NCI-H2227 (cell line): ENCODE results near the gene CNMD.

Experiments used
- DNase-seq: peaks from one replicate; lab custom pipeline; 2025; ENCODE audit not compliant: unreplicated experiment; lab: John Stamatoyannopoulos, UW

Gene CNMD

DNA sequence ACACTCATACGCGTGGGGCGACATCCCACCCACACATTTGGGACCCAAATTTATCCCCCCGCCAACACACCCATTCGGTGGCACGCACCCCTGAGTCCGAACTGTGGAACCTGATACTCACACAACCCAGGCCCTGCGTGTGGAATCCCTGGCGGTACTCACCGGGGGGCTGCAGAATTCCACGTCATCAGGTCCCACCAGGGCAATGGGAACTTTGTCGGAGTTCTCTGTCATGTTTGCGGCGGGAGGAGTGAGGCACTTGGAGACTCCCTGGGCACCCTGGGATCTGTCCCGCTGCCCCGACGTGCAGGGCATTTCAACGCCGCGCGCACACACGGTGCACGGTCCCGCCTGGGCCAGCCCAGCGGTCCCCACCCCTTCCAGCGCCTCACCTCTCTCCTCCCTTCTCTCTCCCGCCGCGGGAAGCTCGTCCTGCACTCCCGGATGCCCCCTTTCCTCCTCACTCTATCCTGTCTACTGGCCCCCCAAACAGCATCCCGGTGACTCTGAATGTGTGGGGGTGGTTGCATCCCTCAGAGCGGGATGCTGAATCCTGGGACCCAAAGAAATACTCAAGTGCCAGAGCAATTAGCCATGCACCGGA lies at the start of gene CNMD:
CNMD (minus strand) TSS at position 353 of the 604 bp plus-strand sequence; CDS start at position 234, 119 bp downstream.
- no peak for DNase-seq

DNA sequence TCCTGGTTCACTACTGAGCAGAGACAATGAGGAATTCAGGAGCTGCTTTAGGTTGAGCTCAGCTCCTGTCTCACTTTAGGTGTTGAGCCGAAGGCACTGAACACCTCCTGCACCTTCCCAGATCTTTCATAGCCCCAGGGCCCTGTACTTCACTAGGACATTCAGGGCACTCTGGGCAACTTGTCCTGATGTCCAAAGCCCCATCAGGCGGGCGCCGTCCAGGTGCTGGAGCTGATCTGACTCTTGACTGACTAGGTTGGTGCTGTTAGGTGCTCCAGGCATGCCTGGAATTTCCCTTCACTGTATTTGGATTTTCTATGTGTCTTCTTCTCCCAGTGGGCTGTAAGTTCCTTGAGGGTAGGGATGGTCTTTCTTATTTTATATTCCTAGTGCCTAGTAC lies 48.4 kb upstream of the CNMD start:
- DNase-seq = no peak

DNA sequence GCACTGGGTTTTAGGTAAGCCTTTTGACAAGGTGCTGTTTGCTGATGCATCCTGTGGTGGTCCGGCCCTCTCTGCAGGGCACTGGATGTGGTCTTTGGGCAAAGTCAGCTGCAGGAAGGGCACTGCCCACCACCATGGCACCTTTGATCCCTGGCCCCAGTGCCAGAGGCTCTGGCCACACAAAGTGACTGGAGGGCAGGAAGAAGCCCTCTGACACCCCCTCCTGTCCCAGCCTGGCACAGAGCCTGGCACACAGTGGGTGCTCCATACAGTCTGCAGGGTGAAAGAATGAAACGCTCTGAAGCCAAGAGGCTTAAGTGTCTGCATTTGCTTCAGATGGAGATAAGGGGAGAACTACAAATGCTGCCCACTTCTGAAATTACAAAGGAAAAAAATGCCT lies 47.6 kb upstream of the CNMD start:
- DNase-seq = no peak

DNA sequence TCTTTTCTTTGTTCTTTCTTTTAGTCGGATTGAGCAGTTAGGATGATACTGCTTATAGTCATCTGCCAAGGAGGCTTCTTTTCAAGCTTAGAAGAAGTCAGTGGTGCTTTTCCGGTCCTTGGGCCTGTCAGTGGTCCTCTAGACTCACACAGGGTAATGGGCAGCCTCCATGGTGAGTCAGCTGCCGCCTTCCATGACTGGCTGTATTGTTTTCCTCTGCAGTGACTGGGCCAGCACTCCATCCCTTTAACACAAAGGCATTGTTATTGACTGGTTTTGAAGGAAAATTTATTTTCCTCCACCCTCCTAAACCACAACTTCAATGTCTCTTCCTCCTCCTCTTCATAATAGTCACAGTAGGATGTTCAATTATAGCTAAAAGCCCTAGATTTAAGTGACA lies 47.1 kb upstream of the CNMD start:
- peak; percentile 17 for DNase-seq

DNA sequence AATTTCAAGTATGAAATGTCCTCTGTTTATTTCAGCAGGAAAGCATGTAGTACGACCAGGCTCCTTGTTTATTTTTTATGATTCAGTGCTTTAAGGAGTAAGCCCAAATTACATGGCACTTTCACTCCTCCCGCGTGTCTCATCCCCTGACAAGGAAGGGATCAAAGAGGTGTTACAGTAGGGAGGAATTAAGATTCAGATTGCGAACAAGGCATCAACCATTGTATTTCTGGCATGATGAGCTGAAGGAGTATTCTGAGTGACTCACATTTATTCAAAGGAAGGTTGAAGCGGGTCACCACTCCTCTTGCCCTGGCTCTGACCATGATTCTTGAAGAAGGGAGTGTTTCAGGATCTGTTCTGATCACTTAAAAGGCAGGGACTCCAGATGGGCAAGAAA lies 46.1 kb upstream of the CNMD start:
- no peak for DNase-seq

DNA sequence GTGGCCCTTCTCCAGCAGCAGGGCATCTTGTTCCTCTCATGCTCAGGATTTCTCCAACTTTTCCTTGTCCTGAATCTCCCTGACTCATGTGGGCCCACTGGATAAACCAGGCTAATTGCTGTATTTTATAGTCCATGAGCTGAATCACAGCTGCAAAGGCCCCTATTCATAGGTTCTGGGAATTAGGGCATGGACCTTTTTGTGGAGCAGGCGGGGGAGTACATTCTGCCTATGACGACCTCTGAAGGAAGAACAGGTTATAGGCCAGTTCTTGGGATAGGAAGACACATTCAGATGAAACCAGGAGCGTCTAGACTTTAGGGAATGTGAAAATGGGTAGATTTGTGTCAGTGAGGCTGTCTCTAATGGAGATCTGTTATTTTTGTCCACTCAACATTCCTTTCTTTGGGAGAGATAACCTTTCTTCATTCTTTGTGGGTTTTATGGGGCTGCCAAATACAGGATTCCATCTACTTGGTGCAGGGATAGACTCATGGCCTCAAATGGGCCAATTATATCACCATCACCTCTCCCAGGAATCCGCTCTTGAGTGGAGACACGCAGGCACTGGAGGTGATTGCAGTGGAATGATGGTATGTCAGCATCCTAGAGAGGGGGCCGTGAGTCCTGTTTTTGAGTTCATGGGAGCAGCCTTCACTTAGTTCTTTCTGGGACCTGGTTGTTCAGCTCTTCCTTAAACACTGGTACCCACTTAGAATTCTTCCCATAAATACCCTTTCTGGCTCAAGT lies 45.1 kb upstream of the CNMD start:
- DNase-seq = no peak

DNA sequence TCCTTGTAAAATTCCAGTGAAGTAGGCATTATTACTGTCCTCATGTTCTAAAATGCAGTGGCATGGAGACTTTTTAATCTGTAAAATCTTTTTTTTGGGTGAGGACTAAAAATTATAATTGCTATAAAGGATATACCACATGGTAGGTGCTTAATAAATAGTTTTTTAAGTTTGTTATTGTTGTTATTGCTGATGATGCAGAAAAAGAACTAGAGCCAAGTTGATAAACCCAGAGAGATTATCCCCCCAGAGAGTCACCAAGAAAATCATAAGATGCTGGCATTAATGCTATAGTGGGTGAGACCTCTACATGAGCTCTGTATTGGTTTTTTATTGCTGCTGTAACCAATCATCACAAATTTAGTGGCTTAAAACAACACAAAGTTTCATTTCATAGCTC lies 44.3 kb upstream of the CNMD start:
- DNase-seq = no peak

DNA sequence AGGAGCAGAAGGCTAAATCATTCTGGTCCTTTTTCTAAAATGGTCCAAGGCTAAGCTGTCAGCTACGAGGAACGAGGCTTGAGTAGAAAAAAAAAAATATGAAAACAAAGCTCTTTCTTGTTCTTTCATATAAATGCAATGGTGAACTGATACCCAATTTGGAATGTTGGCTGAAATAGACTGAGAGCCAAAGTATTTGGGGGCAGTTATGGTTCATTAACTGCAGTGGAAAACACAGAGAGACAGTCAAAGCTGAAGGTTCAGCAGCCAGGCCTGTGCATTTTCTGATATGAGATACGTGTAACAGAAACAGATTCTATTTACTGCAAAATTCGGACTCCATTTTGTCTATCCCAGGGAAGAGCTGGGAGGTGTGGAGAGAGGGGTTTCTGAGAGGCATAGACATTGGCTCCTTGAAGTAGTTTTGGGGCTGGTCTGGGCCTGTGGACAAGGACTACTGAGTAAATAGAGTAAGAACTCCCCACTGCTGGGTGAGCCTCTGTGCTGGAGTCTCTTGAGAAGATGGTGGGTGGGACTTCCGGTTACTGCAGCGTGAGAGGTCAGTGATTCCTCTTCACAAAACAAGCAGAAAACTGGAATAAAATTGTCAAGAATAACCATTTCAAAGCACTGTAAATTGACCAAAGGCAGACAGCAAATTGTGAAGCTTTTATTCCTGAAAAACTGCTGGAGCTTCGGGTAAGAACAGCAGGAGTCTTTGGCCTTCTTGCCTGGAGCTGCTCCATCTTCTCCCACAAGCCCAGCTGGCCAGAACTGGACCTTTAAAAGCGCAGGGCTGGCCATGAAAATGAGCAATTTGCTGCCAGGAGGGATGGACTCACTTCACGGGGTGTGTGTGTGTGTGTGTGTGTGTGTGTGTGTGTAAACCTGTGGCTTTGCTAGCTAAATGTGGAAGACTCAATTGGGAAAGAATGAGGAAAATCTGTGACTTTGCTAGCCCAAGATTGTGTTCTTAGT lies 43.1 kb upstream of the CNMD start:
- DNase-seq = no peak

DNA sequence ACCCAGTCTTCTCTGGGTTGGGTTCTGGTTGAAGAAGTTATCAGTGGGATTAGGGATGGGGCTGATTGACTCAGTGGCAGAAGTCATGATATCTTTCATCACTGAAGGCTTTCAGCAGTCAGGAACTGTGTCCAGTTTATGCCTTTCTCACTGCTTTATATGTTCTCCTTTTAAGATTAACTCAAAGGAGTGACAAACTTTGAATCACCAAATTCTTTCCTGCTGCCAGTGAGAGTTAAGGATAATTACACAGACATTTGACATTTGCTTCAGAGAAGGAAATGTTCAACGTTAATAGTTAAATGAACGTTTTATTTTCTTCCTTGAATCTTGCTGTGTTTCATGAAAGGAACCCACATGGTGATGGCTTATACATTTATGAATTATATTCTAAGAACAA lies 41.0 kb upstream of the CNMD start:
- DNase-seq = no peak

DNA sequence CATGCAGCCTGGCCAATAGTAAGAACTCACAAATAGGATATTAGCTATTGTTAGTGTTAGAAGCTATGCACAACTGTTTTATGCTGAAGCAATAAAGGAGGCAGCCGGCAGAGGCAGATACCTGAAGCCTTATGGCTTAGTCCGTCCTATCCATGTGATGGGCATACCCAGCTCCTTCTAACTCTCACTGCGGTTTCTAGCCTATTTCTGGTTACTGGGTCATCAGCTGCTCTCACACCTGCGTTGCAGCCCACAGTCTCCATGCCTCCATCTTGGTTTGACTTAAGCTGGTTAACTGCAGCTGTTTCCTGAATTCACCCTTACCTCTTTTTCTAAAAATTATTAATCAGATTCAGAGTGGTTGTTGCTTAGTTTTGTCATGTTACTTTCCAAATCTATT lies 40.5 kb upstream of the CNMD start:
- no peak for DNase-seq

DNA sequence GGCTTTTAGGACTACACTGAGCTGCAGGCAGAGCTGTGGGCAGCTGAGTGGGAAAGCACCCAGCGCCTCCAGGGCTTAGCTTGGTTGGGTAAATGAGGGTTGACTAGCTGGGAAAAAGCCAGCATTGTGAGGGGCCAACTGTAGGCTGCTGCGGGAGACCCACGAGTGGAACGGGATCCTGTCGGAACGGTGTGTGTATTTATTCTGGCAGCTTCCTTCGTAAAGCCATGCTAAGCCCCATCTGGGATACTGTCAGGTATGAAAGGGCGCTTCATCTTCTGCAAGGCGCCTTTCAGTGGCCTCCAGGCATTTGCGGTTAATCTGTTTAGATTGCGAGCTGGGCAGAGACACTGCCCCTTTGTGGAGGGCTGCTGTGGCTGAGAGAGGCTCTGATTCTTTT lies 39.5 kb upstream of the CNMD start:
- DNase-seq = no peak

DNA sequence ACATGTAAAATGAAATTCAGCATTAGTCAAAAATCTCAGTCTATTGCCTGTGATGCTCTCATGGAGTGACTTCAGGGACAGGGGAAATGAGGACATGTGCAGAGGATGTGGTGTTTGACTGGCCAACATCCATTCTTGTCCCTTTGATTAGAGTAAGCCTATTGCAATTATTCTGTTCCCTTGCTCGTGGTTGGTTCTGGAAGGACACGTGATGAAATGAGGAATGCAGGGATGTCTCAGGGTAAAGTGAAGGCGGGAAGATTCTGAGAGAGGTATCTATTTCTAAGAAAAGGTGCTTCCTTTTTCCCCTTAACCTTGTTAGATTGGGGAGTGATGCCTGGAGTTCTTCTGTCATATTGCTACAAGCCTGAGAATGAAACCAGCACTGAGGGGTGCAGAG lies 37.1 kb upstream of the CNMD start:
- no peak for DNase-seq

DNA sequence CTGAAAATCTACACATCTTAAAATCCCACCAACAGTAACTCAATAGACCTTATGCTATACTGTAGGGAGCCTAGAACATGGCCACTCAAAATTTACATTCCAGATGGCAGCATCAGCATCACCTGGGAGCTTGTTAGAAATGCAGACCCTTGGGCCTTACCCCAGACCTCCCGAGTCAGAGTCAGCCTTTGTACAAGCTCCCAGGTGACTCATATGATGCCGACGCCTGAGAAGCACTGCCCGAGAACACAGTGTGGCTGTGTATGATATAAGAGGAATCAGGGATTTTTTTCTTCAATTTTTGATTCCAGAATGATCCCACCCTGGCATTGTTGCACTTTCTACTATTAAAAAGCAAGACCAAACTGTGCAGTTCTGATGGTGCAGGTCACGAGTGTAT lies 35.9 kb upstream of the CNMD start:
- no peak for DNase-seq

DNA sequence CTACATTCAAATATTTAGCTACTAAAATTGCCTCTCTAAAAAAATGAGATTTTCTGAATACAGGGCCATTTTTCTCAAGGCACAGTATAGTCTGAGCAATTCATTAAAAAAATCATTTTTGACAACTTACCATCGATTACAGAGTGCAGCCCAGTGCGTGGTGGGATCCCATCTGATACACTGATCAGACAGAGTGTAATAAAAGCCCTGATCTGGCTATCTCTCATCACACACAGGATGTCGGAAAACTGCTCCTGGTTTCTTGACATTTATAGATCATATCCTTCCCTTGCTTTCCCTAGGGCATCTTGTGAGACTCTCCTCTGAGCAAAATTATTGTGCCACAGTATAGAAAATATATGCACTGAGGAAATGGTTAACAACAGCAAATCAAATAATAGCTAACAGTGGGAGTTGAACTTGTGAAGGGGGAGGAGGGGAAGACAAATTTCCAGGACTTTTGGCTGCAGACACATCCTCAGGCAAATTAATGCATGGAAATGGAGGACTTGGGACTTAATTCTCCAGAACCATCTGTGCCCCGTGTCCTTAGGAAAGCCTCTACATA lies 28.4 kb upstream of the CNMD start:
- no peak for DNase-seq

DNA sequence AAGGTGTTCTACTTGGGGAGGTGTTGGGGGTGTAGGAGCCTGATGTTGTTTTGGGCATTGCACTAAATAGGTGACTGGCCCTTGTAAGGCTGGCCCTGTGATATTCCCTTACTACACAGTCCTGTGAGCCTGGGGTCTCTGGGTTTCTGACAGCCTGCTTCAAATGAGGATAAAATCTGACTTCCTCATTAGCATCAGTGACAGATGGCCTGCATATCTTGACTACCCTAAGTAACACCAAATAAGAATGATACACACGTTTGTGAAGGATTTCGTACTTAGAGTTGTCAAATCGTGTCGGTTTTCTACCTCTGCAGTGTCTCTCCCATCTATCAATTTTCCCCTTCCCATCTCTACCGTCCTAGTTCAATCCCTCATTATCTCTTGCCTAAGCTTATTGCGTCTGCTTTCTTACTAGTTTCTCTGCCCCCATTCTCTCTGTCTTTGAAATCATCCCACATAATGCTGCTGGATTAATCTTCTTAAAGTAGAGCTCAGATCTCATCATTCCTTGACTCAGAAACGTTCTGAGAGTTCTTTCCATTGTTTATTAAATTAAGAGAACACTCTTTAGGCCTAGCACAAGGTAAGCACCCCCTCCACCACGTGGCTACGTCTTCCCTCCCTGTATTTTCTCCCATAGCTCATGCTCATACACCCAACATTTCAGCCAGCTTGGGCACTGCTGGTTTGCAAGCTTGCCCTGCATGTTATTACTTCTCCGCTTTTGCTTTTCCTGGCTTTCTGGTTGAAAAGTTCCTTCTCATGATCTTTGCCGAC lies 26.2 kb upstream of the CNMD start:
- no peak for DNase-seq

DNA sequence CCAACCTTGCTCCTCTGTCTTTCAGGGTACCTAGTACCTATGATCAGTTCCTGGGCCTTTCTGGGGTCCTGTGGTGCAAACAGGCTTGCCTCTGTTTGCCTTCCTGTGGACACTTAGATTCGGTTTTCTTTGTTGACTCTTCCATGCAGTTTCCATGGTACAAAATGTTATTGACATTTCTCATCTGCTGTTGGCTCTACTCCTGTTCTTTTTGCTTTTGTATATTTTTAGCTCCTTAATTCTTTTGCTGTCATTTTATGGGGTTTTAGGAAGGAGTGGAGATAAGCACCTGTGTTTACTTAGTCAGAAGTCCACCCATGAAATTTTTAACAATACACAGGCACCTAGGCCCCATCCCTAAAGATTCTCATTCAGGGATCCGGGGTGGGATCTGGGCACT lies 20.5 kb upstream of the CNMD start:
- DNase-seq = no peak

DNA sequence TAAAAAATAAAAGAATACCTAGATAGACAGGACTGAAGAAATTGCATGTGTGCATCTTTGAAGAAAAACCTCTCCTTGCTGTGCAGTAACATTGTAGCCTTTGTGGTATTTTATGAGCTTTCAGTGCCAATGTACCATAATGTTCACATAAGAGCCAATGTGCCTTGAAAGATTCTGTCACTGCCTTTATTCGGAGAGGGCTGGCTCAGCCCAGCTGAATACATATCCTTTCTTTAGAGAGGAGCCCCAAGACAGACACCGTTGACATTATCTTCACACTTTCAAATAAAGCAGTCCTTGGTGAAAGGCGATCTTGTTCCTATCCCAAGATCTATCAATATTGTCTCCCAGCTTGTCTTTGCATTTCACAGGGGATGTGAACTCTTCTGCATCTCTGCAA lies 18.5 kb upstream of the CNMD start:
- DNase-seq = no peak

DNA sequence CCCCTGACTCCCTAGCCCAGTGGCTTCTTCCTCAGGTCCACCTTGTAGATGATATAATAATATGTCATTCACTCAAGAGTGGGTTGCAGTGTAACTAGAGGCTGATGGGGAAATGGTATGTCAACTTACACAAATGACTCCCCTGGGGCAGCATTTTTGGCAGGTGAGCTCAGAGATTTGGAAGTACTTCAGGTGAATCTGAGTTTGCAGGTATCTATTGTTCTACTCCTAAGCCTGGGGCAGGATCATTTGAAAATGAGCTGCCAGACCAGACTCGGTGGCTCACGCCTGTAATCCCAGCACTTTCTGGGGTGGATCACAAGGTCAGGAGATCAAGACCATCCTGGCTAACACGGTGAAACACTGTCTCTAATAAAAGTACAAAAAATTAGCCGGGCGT lies 11.6 kb upstream of the CNMD start:
- no peak for DNase-seq

DNA sequence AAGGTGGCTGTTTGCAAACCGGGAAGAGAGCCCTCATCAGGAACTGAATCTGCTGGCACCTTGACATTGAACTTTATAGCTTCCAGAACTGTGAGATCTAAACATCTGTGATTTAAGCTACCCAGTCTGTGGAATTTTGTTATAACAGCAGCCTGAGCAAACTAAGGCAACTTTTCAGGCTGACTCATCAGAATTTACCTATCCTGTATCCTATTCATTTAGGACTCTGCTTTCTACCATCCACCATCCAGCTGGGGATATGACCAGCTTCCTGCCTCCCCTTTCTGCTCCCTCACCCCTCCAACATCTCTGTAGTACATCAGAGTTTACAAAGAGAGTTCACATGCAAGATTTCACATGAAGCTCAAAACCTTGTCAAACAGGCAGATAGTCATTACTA lies 11.1 kb upstream of the CNMD start:
- no peak for DNase-seq

DNA sequence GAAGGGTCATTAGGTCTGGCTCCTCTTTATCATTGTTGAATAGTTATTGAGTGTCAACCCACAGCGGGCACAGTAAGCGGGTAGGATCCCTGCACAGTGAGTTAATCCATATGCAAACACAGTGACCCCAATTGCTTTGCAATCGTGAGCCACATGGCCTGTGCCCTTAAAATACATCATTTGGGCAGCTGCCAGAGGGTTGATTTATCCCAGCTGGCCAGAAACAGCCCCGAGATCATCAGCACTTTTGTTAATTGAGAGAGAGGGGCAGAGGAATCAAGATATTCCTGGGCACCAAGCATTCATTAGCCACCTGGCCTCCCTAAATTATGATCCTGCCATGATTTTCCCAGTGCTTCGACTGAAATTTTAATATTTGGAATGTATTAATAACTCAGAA lies 9.8 kb upstream of the CNMD start:
- DNase-seq = no peak

DNA sequence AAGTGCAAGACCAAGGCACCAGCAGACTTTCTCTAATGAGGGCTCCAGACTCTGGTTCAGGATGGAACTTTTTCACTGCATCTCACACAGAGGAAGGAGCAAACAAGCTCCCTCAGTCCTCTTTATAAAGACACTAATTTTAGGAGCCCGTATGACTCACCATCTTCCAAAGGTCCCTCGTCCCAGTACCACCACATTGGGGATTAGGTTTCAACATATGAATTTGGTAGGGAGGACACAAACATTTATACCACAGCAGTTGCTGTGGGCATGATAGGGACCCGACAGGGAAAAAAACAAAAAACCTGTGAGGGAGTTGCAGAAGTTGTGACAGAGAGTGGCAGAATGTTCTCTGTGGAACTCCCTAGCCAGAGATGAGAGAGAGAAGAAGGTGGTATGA lies 6.5 kb upstream of the CNMD start:
- DNase-seq = no peak
